ENCODE results near the gene VTI1A.
A peak's percentile ranks its signal among the peaks of the same experiment; 100 is the strongest.

DNA sequence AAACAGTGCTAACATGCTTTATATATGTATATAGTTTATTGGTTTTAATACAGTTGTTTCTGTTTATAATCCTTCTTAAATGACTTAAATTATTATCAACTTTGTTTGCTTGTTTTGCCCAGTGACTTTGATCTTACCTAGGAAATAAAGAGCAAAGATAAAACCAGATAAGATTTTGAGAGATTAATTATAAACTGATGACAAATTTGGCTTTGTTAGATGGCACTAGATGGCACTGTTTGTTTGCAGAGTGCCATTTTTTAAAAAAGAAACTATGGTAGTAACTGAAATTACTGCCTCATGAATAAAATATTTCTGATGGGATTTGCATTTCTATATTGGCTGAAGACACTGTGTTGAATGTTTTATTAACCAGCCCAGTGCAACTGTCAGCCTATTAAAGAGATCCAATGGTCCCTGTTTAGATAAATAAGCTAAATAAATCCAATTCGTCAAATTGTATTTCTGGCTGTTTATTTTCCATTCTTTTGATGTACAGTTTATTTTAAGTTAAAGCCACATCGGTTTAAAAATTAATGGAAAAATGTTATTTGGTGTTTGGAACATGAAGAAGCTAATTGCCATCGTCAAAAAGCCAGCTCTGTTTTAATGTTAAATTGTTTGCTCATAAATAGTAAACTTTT lies 28.7 kb downstream of the VTI1A start:
- TF ChIP-seq, protein P1, sequence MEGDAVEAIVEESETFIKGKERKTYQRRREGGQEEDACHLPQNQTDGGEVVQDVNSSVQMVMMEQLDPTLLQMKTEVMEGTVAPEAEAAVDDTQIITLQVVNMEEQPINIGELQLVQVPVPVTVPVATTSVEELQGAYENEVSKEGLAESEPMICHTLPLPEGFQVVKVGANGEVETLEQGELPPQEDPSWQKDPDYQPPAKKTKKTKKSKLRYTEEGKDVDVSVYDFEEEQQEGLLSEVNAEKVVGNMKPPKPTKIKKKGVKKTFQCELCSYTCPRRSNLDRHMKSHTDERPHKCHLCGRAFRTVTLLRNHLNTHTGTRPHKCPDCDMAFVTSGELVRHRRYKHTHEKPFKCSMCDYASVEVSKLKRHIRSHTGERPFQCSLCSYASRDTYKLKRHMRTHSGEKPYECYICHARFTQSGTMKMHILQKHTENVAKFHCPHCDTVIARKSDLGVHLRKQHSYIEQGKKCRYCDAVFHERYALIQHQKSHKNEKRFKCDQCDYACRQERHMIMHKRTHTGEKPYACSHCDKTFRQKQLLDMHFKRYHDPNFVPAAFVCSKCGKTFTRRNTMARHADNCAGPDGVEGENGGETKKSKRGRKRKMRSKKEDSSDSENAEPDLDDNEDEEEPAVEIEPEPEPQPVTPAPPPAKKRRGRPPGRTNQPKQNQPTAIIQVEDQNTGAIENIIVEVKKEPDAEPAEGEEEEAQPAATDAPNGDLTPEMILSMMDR (IDR thresholded peaks at IDR 0.05; ENCODE audit: poor library complexity) = peak; percentile 61
- TF ChIP-seq EZH2 (IDR thresholded peaks at IDR 0.05; ENCODE audit: borderline replicate concordance) (no peak), EZH2phosphoT487 (IDR thresholded peaks at IDR 0.05; ENCODE audit: low read depth, severe bottlenecking, unreplicated experiment) (no peak)
